NCI-H226 (cell line): Measurements from ENCODE around the gene PARD3B.
A peak's percentile ranks its signal among the peaks of the same experiment; 100 is the strongest.

Source experiments
- DNase-seq: peaks from one replicate; pipeline ENCODE4 v3.0.0-alpha.2; 2015

PARD3B gene

GRCh38 chr2:204776781-204777559 is 231.7 kb downstream of the PARD3B start:
- peak; percentile 79 for DNase-seq

GRCh38 chr2:204779771-204780170 is 234.5 kb downstream of the PARD3B start:
- DNase-seq = no peak

DNA sequence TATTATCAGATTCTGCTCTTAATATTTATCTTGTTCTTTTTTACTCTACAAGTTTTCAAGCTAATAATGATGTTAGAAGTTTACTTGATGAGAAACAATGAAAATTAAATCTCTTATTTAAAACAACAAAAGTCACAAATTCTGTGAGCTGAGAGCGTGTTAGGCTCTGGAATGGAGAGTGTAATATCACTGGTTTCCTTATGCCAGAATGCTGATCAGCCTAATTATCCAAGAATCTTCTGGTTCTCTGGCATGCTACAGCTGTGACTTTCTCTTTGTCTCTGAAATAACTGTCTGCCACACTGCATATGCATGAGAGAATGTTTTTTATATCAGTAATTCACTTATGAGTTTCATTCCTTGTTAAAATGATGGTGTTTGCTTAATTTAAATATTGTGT is 236.7 kb downstream of the PARD3B start:
- DNase-seq = no peak

DNA sequence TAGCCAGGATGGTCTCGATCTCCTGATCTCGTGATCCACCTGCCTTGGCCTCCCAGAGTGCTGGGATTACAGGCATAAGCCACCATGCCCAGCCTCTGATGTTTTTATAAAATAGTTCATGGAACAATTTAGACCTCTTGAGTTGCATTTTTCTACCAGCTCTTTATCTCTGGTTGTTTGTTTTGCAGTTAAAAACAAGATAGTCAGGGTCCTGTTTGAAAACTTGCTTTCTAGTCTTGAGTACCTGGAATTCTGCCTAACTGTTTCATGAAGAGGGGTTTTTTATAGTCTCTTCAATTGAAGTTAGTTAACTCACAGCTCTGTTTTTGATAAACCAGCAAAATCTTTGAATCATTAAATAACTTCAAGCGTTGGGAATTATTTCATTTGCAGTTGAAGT is 244.8 kb downstream of the PARD3B start:
- DNase-seq = no peak

DNA sequence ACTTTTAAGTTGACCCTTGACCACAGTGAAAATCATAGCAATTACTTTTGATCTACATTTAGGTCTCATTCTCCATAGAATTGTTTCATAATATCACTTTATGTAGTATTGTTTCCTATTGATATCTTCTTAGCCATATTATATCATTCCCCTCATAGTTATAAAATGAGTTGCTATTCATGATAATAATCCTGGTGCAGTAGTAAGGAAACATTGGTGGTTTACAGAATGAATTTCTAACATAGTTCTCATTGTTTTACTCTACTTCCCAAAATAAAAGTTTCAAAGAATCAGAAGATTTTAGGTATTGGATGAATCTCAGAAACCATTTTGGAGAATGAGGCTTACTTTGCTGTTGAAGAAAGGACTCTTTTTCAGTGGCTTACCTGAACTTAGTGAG is 246.0 kb downstream of the PARD3B start:
- DNase-seq = no peak

- DNase-seq = no peak
Observed at GRCh38 chr2:204794624-204795023, 249.3 kb downstream of the PARD3B start.

DNA sequence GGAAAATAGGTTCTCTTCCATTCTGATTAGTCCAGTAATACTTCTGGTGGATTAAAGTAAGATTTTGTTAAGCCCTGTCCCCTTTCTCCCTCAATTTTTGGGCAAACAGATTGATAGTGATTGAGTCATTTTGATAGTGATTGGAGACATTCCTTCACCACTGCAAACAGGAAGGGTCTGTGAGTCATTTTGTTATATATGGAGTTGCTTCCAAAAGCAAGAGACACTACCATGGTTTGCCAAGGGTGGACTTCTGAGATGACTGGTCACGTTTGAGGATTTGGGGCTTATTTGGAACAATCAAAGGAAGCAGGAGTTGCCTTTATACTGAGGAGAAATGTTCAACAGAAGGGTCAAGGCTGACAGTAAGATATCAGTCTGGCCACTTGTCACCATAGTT is 249.9 kb downstream of the PARD3B start:
- DNase-seq = peak; percentile 4

DNA sequence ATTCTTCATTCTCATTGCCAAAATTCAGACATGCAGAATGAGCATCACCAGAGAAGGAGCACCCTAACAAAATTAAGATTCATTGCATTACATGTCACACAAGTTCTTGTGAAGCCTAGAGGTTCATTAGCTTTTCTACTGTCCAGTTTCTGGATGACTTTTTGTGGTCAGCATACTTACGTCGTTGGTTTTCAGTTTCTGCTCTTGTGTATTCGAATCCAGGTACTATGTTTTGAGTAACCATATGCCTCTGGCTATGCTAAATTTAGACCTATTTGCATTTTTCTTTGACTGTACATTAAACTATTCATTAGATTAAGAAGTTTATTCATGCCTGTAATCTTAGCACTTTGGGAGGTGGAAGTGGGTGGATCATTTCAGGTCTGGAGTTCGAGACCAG is 251.3 kb downstream of the PARD3B start:
- DNase-seq = no peak

DNA sequence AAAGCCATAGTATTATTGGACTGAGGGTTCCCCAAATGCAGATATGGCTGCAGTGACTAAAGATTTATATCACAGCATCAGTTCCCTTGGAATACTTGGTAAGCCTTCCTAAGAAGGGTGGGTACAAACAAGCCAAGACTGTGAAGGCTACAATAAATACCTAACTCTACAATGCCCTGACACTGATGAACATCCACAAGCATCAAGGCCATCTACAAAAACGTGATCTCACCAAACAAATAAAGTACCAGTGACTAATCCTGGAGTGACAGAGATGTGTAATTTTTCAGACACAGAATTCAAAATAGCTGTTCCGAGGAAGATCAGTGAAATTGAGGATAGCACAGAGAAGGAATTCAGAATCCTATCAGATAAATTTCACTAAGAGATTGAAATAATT is 254.5 kb downstream of the PARD3B start:
- DNase-seq = no peak

DNA sequence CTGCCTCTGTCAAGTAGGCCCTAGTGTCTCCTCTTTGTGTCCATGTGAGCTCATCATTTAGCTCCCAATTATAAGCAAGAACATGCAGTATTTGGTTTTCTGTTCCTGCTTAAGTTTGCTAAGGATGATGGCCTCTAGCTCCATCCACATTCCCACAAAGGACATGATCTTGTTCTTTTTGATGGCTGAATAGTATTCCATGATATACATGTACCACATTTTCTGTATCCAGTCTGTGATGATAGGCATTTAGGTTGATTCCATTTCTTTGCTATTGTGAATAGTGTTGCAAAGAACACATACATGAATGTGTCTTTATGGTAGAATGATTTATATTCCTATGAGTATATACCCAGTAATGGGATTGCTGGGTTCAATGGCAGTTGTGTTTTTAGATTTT is 263.2 kb downstream of the PARD3B start:
- DNase-seq = no peak

GRCh38 chr2:204824751-204825453 is 279.6 kb downstream of the PARD3B start:
- no peak for DNase-seq

DNA sequence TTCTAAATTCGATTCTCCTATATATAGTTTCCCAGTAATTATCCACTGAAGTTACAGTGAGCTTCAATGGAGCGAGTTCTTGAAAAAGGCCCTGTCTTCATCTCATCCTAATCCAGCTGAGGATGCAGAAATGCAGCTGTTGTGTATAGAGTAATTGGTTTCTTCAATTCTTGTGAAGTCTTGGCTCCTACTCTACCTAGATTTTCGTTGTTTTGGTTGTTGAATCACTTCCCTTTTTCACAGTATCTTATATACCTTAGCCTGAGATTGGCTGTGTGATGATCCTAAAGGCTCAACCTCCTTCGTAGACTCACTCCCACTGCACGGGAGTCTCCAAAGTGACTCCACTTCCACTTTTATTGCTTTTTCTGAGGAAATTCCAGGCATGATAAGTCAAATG is 280.4 kb downstream of the PARD3B start:
- no peak for DNase-seq

GRCh38 chr2:204827701-204828590 is 282.7 kb downstream of the PARD3B start:
- DNase-seq = no peak

GRCh38 chr2:204834716-204835384 is 289.6 kb downstream of the PARD3B start:
- no peak for DNase-seq

GRCh38 chr2:204835786-204836185 is 290.5 kb downstream of the PARD3B start:
- no peak for DNase-seq

DNA sequence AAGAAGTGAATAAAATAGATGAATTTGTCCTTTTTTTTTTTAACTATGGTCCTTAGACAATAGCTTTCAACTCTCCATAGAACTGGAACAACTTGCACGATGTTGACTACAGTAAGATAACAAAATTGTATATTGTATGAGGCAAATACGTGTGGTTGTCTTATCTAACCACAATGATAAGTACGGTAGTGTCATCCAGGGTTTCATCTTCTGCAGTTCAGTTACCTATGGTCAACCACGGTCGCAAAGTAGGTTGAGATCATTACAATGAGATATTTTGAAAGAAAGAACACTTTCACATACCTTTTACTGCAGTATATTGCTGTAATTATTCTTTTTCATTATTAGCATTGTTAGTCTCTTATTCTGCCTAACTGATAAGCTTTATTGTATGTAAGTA is 295.2 kb downstream of the PARD3B start:
- DNase-seq = no peak

DNA sequence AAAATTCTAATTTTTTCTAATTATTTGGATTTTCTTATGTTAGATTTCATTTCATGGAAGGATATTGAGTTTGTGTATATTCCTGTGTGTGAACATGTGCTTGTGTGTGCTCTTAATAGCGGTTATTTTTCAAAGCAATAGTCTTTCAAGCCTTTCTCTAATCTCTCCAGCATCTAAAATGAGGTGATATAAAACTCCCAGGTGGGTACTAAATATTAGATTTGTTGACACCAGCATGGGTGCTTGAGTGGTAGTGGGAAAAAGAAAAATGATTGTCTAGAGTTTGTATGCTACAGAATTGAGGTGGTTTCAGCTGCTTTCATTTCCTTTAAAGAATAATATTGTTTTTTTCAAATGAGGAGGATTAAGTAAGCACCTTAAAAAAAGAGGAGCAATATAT is 296.8 kb downstream of the PARD3B start:
- no peak for DNase-seq

- peak; percentile 75 for DNase-seq
Observed at GRCh38 chr2:204842661-204843485, 297.6 kb downstream of the PARD3B start.

DNA sequence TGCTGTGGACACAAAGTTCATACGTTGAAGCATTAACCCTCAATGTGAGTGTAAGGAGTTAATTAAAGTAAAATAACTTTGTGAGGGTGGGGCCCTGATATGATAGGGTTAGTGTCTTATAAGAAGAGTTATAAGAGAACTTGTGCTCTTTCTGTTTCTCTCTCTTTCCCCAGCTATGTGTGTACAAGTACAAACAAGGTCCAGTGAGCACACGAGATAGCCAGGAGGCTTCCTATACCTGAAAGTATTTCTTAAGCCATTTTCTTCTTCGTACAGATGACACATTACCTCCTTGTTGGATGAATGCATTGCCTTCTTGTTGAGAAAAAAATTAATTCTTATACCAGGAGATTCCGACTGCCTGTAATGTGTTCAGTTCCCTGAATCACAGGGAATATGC is 301.2 kb downstream of the PARD3B start:
- no peak for DNase-seq

DNA sequence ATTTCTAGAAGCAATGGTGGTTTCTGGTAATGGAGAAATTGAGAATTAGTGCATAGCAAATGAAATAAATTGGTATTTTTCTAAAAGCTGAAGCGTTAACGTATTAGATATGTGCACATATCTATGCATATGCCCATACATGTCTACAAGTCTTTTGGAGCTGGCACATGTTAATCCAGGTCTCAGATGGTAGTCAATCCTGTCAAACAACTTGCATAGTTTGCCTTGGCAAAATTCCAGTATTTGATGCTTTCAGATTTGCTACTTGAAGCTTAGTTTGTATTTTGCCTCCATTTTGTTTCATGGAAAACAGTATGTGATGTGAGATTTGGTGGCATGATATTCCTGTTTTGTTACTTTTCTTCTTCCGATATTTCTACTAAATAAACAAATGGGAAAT is 304.6 kb downstream of the PARD3B start:
- no peak for DNase-seq

DNA sequence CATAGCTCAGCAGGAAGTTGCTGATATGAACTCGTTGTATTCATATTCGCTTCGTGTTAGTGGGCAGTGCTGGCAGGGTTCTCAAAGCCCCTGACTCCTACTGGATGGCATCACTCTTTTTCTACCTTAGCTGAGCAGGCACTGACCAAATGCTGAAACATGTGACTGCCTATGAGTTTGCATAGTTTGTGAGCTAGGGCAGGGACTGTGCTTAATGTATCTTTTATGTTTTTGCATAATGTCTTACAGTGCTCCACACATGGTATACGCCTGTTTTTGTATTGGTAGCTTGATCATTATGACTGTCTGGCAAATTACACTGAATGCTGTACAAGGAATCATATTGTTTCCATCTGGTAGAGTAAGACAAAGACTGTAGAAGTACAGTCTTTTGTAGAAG is 305.3 kb downstream of the PARD3B start:
- DNase-seq = no peak

DNA sequence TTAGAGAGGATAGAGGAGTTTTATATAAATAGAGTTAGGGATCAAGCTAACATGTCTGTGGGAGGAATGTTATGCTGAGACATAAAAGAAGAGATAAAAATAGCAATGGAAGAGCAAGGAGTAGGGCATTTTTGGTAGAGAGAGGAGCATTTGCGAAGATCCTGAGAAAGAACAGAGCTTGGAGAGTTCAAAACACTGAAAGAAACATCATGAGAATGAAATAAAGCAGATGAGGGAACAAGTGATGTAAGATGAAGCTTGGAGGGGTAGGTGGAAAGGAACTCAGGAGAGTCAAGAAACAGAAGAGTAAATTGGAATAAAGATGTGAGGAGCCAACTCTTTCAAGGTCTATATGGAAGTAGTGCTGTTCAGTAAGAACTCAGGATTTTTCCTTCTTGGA is 308.6 kb downstream of the PARD3B start:
- DNase-seq = no peak
